Endothelial cell of umbilical vein (primary cell): ENCODE data around the gene TMEM217. TPM values are rescaled to one million over a fixed set of nuclear protein-coding genes. Genes with fewer than 3 reads are reported as not detected.

Experiments
- BruUV-seq: library from RNA; stranded (reverse); fragments of 400-500 nt; replicated peaks from 2 replicates; lab custom pipeline; 2021; lab: Mats Ljungman, UMichigan
- CTCF ChIA-PET: fragments of 300-600, 350-600 bp; sonication (Branson Sonifier 250); formaldehyde crosslinking; loops from one replicate; lab custom pipeline; 2021; ENCODE audit warnings: antibody characterized with exemption, inconsistent platforms; lab: Charles Lee
- POLR2A ChIA-PET: fragments of 300-600, 350-600 bp; sonication (Branson Sonifier 250); formaldehyde crosslinking; loops from one replicate; lab custom pipeline; 2021; ENCODE audit warnings: antibody characterized with exemption, inconsistent platforms; lab: Charles Lee
- DNase-seq: peaks from one replicate; pipeline ENCODE4 v3.0.0-alpha.2; 2011; ENCODE audit warnings: low read depth, low spot score
- FAIRE-seq: peaks from 2 replicates; lab custom pipeline; 2011; peaks lifted over from hg19 to GRCh38; lab: Jason Lieb, UNC
- H2AFZ ChIP-seq: 2 replicates; pipeline ENCODE4 v1.6.0; 2012; ENCODE audit warnings: low read depth, low read length, control low read depth, inconsistent platforms
- H3K27ac ChIP-seq: 2 replicates; pipeline ENCODE4 v1.5.1; 2011; ENCODE audit warnings: low read depth, mild to moderate bottlenecking, control low read depth, low read length, moderate library complexity; ENCODE audit not compliant: insufficient read depth
- H3K27me3 ChIP-seq, 2 experiments: 2 replicates each; pipeline versions ENCODE4 v1.6.0 to v1.6.1; 2011; ENCODE audit warnings: low read length in 2 of 2, mixed read lengths in 1 of 2; ENCODE audit not compliant: control insufficient read depth in 2 of 2, insufficient read depth in 2 of 2
- H3K36me3 ChIP-seq, 2 experiments: 2 replicates in 1 of 2; 3 replicates in 1 of 2; pipeline ENCODE4 v1.5.1; 2011; ENCODE audit warnings: low read length in 2 of 2, mild to moderate bottlenecking in 1 of 2, moderate library complexity in 1 of 2; ENCODE audit not compliant: control insufficient read depth in 2 of 2, insufficient read depth in 2 of 2; ENCODE audit errors: extremely low read depth in 1 of 2
- H3K4me1 ChIP-seq: 3 replicates; pipeline ENCODE4 v1.5.1; 2011; ENCODE audit warnings: mild to moderate bottlenecking, low read length; ENCODE audit not compliant: control insufficient read depth, insufficient read depth; ENCODE audit errors: extremely low read depth
- H3K4me2 ChIP-seq: 2 replicates; pipeline ENCODE4 v1.6.1; 2011; ENCODE audit warnings: low read length, control low read depth, mixed read lengths; ENCODE audit not compliant: insufficient read depth
- H3K4me3 ChIP-seq, 3 experiments: fragments of 200-600 bp in 1 of 3; sonication (generic), shearing (Covaris generic) in 1 of 3; replicated peaks in 1 of 3; 2 replicates each; pipeline ENCODE4 v1.5.1; 2011 to 2016; ENCODE audit warnings: control low read depth in 3 of 3, low read length in 3 of 3, mild to moderate bottlenecking in 2 of 3, inconsistent platforms in 1 of 3, low read depth in 1 of 3, moderate library complexity in 1 of 3; ENCODE audit not compliant: insufficient read depth in 1 of 3
- H3K79me2 ChIP-seq: 2 replicates; pipeline ENCODE4 v1.6.0; 2012; ENCODE audit warnings: low read length, inconsistent platforms; ENCODE audit not compliant: control insufficient read depth, insufficient read depth
- H3K9ac ChIP-seq: replicated peaks from 2 replicates; pipeline ENCODE3; 2011; ENCODE audit warnings: low read length, control low read depth; ENCODE audit not compliant: insufficient read depth; ENCODE audit errors: extremely low read depth
- H3K9me1 ChIP-seq: replicated peaks from 3 replicates; pipeline ENCODE4 v1.6.0; 2011; ENCODE audit warnings: mild to moderate bottlenecking, low read length; ENCODE audit not compliant: control insufficient read depth, insufficient read depth; ENCODE audit errors: extremely low read depth
- H3K9me3 ChIP-seq: replicated peaks from 2 replicates; pipeline ENCODE4 v1.5.1; 2012; ENCODE audit warnings: low read length, inconsistent platforms; ENCODE audit not compliant: control insufficient read depth, insufficient read depth
- H4K20me1 ChIP-seq: replicated peaks from 2 replicates; pipeline ENCODE3; 2011; ENCODE audit warnings: mild to moderate bottlenecking, low read length; ENCODE audit not compliant: control insufficient read depth, insufficient read depth; ENCODE audit errors: extremely low read depth
- CTCF ChIP-seq, 2 donors: IDR thresholded peaks; 1 replicate in 1 of 2; 2 replicates in 1 of 2; pipeline ENCODE4 v1.5.1; 2011; ENCODE audit warnings: low read length in 2 of 2, mild to moderate bottlenecking in 2 of 2, moderate library complexity in 2 of 2, control low read depth in 1 of 2, inconsistent platforms in 1 of 2, low read depth in 1 of 2; ENCODE audit not compliant: insufficient read depth in 1 of 2; ENCODE audit errors: extremely low read depth in 1 of 2
- EZH2 ChIP-seq: IDR thresholded peaks from 2 replicates; pipeline ENCODE4 v1.6.1; 2012; ENCODE audit warnings: borderline replicate concordance, low read depth, mild to moderate bottlenecking, moderate library complexity, low read length, inconsistent platforms; ENCODE audit not compliant: severe bottlenecking
- GATA2 ChIP-seq: IDR thresholded peaks from 2 replicates; pipeline ENCODE4 v1.7.0; 2011; ENCODE audit warnings: low read depth, mild to moderate bottlenecking, moderate library complexity, mixed read lengths, low read length; ENCODE audit not compliant: insufficient read length, insufficient read depth
- JUN ChIP-seq: IDR thresholded peaks from 2 replicates; pipeline ENCODE4 v1.6.1; 2011; ENCODE audit warnings: borderline replicate concordance, low read depth; ENCODE audit not compliant: insufficient read length, insufficient read depth
- MAX ChIP-seq: IDR thresholded peaks from 2 replicates; pipeline ENCODE4 v1.6.1; 2011; ENCODE audit not compliant: insufficient read depth, insufficient read length
- POLR2AphosphoS5 ChIP-seq: IDR thresholded peaks from 2 replicates; pipeline ENCODE4 v1.6.1; 2012; ENCODE audit warnings: low read depth, mild to moderate bottlenecking, control low read depth, low read length, moderate library complexity; ENCODE audit not compliant: insufficient read depth
- dilution Hi-C: fragments of 300-500 bp; cut with MboI; formaldehyde crosslinking; loops from one replicate; pipeline ENCODE4 v1.15.0; 2019; ENCODE audit warnings: low sequenced_read_pairs; ENCODE audit not compliant: extremely low pct_ligation_motif_present
- intact Hi-C: fragments of 100-400 bp; cut with micrococcal nuclease; formaldehyde crosslinking; loops from one replicate; pipeline ENCODE4 v1.10.0; 2022
- polyA plus RNA-seq, 4 experiments: library from polyadenylated mRNA; depleted of rRNA in 3 of 4; stranded (reverse) in 3 of 4; unstranded in 1 of 4; fragments of >200 nt; gene quantifications; 2 replicates each; pipeline versions ENCODE4 v1.2.1 to v1.2.3, GENCODE V29; 2011 to 2012; ENCODE audit warnings: missing spikeins in 1 of 4
- total RNA-seq: library from RNA; stranded (reverse); gene quantifications from 2 replicates; pipeline ENCODE4 v1.2.3, GENCODE V29; 2021

The TMEM217 gene
- total and polyA plus RNA-seq, 2 donors (not counting 3 experiments of a cell fraction or from before 2014, with no cell fraction given), result 6.8 to 15.8 TPM

DNA sequence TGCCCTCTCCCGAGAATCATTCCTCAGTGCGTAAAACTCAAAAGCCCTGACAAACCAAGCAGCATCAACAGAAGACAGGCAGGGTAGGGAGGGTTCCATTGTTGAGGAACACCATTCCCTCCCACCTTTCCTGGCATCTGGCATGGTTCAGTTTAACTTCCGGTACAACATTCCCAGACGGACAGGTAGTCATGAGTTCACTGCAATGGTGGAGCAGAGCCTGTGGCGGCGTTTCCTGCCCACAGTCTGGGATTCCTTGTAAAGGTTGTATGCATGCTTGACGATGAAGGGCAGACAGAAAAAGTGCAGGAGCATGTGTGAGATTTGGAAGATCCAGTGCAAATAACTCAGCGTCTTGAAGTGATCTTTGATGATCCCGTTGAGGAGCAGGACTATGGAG, 45.7 kb downstream of the TMEM217 start:
- no peak overlapping the region for H3K27ac ChIP-seq
- DNase-seq (no peak), FAIRE-seq (no peak)
- H3K4me3 ChIP-seq, result no peak overlapping the region
- H3K79me2 ChIP-seq, result no peaks in the 10 kb centered on the region
- no peaks in the 10 kb centered on the region for H3K9me1 ChIP-seq
- H3K9ac ChIP-seq, result no peak overlapping the region
- dilution Hi-C loops, result no loop called here
- H3K36me3 ChIP-seq, result no peaks in the 10 kb centered on the region
- H2AFZ ChIP-seq, result no peak overlapping the region
- H4K20me1 ChIP-seq, result no peaks in the 10 kb centered on the region
- CTCF ChIA-PET, result interaction anchor here (0.5 to 12.5 kb wide), 5 partner anchors 40 to 190 kb away, joined by 3 to 330 read pairs (median 4); no protein-coding TSS in a partner anchor
- no TSS peak for BruUV-seq
- intact Hi-C loops, result no loop called here
- no peaks in the 10 kb centered on the region for H3K4me1 ChIP-seq
- TF ChIP-seq CTCF (IDR thresholded peaks at IDR 0.05; ENCODE audit: extremely low read depth in 1 of 2, insufficient read depth in 1 of 2, low read depth in 1 of 2, low read length in 2 of 2), result no peak
- no peak for TF ChIP-seq EZH2
- TF ChIP-seq GATA2, result no peak
- no peak for TF ChIP-seq POLR2AphosphoS5
- TF ChIP-seq JUN, result no peak
- TF ChIP-seq MAX, result no peak
- no peaks in the 10 kb centered on the region for H3K9me3 ChIP-seq
- peaks cover 7 to 9% of the 10 kb centered on the region in 2 experiments for H3K27me3 ChIP-seq
- POLR2A ChIA-PET, result no interaction called here
- H3K4me2 ChIP-seq, result no peak overlapping the region
